Right forelimb (tissue), 1 donor: ENCODE measurements around the gene ACTN4.

ENCODE experiments used
- DNase-seq: peaks from one replicate; pipeline ENCODE4 v3.0.0-alpha.2; 2018

ACTN4 gene

DNA sequence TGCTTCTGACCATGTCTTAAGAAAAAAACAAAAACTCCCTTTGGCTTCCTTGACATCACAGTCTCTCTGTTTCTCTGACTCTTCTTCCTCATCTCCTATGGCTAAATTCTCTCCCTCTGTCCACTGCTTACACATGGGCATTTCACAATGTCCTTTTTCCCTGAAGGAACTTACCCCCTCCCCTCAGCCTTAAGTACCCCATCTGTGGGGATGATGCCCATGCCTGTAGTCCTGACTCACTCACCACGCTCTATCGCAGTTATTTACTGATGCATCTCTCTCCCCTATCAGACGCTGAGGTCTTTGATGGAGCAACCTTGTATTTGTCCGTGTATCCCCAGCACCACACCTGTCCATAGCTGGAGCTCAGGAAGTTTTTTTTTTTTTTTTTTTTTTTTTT, 32.4 kb downstream of the ACTN4 start:
- no peak for DNase-seq

DNA sequence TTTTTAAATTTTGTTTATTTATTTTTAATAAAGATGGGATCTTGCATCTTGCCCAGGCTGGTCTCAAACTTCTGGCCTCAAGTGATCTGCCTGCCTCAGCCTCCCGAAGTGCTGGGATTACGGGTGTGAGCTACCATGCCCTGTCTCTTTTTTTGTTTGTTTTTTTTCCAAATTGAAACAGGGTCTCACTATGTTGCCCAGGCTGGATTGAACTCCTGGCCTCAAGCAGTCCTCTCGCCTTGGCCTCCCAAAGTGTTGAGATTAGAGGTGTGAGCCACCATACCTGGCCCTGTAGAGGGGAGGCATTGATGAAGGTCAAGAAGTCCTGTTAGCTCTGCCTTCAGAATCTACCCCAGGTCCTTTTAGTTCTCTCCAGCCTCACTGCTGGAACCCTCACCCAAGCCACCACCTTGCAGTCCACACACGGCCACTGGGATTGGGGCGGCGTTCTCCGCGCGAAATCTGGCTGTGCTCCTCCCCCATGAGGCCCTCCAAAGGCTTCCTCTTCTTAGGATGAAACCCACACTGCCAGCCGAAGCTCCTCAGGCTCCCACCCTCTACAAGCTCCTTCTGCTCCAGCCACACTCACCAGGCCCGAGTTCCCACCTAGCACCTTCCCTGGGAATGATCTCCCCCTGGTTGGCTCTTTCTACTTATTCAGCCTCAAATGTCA, 34.9 kb downstream of the ACTN4 start:
- DNase-seq = no peak

DNA sequence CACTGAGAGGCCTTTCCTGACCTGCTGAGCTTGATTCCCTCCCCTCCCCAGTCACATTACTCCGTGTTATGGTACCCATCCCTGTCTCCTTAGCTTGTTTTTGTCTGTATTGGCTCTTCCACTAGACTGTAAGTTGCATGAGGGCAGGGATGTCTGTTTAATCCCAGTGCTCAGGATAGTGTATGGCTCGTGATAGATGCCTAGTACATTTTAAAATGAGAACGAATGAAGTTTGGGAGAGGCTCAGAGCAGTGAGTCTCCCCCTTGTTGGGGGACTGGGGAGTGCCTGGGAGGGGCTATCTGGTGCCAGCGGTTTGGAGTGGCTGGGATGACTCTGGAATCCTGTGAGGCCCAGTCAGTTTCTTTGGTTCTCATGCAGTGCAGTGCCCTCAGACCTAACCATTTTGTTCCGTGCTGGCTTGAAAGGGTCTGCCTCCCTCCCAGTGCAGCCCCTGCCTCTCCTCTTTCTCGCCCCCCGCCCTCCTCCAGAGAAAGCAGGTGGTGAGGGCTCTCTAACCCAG, 35.5 kb downstream of the ACTN4 start:
- DNase-seq = no peak

- no peak for DNase-seq
These were observed 36.1 kb downstream of the ACTN4 start for GRCh38 chr19:38683393-38684077.

DNA sequence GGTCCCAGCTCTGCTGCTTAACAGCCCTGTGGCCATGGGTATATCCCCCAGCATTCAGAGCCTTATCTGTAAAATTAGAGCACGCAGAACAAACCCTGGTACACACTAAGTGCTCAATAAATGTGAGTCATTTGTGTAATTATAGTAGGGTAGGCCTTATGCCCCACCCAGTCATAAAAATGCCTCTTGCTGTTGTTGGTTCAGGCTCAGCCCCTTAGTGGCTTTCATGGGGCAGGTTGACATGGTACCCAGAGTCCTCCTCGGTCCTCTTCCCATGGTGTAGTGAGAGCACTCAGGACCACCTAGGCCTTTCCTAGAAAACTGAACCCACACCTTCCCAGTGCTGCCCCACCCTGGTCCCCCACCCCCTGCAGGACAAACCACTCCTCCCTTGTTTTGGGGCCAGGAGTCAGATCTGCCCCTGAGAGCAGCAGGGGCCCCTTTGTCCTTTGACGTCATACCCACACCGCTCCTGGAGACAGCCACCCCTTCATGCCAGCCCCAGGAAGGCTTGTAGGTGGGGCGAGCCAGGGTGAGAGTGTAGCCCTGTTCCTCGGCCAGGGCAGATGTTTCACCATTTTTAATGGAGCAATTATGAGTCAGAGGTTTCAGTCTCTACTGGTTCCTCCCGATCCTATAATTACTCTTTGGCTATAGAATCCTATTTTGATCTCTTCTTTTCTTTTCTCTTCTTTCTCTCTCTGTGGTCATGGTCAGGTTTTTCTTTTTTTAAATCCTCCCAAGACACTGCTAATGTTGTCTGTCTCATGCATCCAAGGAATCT, 36.8 kb downstream of the ACTN4 start:
- no peak for DNase-seq

GRCh38 chr19:38684862-38685665, 37.6 kb downstream of the ACTN4 start:
- no peak for DNase-seq

- DNase-seq = no peak
These were observed 38.4 kb downstream of the ACTN4 start for GRCh38 chr19:38685666-38686529.

DNA sequence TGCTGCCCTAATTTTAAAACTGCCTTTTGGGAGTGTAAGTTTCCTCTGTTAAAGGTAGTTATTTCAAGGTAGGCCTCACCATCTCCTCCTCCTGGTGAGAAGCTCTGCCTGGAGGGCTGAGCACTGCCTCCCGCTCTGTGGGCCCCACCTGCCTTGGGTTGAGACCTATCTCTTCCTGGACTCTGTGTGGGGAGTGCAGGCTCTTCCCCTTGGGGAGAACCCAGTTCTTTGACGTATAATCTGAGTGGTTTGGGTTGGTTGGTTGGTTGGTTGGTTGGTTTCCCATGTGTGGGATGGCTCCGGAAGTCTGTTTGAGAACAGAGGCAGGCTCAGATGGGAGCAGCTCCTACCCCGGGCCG, 39.1 kb downstream of the ACTN4 start:
- no peak for DNase-seq

DNA sequence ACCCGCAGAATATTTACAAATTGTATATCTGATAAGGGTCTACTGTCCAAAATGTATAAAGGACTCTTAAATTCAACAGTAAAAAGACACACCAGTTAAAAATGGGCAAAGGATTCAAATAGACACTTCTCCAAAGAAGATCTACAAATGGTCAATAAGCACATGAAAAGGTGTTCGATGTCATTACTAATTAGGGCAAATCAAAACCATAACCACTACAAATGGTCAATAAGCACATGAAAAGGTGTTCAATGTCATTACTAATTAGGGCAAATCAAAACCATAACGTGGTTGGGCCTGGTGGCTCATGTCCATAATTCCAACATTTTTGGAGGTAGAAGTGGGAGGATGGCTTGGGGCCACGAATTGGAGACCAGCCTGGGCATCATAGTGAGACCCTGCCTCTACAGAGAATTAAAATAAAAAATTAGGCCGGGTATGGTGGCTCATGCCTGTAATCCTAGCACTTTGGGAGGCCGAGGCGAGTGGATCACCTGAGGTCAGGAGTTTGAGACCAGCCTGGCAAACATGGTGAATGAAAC, 40.5 kb downstream of the ACTN4 start:
- DNase-seq = no peak

- DNase-seq = no peak
These were observed 42.7 kb downstream of the ACTN4 start for GRCh38 chr19:38690146-38690545.

- no peak for DNase-seq
These were observed 43.4 kb downstream of the ACTN4 start for GRCh38 chr19:38690832-38691231.

- DNase-seq = no peak
These were observed 44.5 kb downstream of the ACTN4 start for GRCh38 chr19:38691938-38692457.

DNA sequence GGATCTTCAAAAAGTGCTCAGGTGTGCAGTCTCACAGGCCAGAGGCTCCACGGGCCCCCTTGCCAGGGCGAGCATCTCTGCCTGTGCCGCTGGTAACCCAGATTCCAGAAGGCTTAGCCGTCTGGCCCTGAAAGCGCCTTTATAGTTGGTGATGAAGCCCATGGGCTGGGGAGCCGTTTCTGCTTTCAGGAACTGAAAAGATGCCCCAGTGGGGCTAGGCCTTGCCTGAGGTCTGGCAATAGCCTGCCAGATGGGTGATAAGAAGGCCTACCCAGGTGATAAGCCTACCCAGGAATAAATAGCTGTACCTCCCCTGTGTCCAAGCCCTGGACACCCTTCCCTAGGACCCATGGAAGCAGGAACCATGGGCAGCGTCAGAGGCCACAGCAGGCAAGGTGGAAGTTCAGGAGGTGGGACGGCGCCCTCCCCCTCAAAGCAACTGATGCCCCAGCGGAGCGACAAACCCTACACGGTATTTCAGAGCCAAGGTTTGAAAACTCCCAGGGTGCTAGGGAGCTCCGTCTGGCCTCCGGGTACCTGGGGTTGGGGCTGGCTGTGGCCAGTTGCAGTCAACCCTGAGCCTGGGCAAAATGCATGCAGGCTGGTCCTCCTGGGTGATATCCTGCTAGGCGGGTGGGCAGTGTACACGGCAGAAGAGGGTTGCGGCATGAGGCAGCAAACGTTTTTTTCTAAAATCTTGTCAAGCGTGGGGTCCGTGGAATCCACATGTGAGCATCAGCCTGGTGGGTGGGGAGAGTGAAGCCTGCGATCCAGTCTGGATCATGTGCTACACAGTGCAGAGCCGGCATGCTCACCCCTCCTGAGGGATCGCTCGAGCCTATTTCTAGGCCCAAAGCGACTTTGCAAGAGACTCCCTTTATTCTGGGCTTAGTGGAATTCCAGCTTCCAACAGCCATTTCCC, 45.3 kb downstream of the ACTN4 start:
- no peak for DNase-seq

DNA sequence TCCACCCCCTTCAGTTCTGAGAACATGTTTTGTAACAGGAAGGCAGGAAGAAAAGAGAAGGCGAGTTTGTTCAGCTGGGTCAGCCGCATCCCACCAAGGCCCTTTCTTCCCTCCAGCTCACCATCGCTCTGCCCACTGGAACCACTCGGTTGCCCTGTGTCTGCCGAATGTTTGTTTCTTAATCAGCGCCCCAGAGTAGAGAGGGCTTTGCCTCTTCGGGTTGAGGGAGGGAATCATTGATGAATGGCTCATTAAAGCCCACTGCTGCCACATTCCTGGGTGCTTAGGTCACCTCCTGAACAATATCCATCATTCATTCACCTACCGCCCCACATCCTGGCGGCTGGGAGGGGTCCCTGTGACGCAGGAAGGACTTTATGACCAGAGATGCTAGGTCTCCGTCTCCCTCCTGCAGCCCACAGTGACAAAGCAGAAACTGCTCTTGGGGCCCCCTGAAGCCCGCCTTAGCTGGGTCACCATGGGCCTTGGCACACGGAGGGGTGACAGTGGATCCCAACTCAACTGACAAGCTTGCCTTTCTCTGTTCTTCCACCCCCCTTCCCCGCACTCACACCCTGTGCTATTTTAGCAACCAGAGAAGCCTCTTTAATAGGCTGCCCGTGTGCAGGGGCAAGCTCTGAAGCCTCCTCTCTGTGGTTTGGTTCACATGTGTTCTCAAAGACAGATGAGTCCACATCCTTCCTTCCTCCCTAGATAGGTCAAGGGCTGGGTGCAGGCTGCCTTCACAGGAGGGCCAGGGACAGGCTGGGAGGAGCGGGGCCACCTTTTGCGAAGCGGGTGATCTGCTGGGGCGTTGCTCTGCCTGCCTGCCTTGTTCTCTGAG, 46.2 kb downstream of the ACTN4 start:
- no peak for DNase-seq

DNA sequence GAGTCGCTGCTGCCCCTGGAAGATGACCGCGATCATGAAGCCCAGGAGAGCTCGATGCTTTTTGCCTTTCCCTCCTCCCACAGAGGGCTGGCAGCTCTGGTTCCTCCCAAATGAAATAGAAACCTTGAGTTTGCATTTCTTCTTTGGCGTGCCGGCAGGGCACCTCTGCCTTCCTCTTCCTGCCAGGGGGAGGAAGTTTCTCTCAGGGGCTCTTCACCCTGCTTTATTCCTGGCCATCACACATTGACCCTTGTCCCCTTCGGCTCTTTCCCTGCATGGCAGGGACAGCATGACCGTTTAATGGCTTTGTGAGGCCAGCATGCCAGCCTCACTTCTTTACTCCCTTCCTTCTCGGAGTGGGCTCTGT, 47.9 kb downstream of the ACTN4 start:
- no peak for DNase-seq

DNA sequence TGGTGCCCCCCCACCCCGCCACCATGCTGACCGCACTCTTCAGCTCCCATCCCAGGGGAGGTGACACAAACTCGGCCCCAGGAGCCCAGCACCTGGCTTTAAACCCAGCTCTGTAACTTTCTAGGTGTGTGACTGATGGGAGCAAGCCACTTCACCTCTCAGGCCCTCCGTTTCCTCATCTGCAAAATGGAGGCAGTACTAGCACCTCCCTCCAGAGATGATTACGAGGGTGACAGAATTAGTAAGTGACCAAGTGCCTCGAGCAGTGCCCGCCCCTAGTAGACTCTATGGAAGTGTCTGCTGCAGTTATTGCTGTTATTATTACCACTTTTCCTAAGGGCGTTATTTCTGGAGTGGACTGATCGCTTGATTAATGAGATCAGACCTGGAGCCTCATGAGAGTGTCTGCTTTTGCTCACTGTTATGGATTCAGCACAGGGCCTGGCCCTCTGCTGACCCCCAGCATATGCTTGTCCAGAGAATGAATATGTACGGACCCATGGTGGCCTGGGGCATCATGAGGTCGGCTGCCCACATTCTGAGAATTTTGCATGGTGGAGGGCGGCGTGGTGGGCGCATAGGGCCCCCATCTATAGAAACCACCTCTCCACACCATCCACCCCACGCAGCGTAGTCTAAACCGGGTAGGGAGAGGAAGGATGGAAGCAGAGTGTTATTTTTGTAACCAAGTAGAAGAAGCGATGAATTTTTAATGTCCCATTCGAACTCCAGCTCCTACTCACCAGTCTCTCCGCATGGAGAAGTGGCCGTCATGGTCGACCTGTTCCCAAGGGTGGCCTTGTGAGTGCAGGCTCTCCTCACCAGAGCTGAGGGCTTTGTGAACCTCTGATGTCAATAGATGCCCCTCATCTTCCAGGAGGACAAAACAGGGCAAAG, 48.6 kb downstream of the ACTN4 start:
- no peak for DNase-seq

- no peak for DNase-seq
These were observed 49.2 kb downstream of the ACTN4 start for GRCh38 chr19:38696729-38697055.

GRCh38 chr19:38697197-38697596, 49.7 kb downstream of the ACTN4 start:
- no peak for DNase-seq
